ENCODE results near the gene COL5A3.

DNA sequence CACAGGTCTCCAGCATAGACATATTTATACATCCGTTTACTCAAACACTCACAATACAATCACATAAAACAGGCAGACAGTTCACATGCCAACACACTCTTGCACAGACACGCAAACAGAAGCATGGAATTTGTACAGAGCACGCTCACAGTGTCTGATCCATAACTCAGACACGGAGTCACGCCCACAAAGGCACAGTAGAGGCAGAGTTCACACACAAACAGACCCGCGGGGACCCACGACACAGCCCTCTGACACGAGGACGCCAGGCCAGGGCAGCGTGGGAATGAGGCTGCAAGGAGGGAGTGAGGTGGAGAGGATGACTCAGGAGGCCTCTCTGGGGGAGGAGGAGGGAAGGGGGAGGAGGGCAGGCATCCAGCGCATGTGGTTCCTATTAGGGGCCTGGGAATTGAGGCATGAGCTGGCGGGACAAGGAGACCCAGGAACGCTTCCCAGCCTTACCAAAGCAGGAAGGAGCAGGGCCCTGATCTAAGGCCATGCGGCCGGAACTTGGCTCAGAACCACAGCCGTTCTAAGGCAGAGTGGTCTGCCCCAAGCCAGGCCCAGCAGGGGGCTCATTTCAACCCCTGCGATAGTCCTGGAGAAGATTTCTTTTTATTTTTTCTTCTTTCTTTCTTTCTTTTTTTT is 64.9 kb downstream of the COL5A3 start:
- TF ChIP-seq GABPA (IDR thresholded peaks at IDR 0.05 in 1 of 2, conservative IDR thresholded peaks at IDR 0.05 in 1 of 2), result no peak
- no peak for TF ChIP-seq RAD21 (IDR thresholded peaks at IDR 0.05)
- TF ChIP-seq, protein P1, sequence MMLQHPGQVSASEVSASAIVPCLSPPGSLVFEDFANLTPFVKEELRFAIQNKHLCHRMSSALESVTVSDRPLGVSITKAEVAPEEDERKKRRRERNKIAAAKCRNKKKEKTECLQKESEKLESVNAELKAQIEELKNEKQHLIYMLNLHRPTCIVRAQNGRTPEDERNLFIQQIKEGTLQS (IDR thresholded peaks at IDR 0.05), result no peak
- TF ChIP-seq EGR1 (IDR thresholded peaks at IDR 0.05; ENCODE audit: low read depth in 2 of 2), result no peak
- TF ChIP-seq, protein P2, sequence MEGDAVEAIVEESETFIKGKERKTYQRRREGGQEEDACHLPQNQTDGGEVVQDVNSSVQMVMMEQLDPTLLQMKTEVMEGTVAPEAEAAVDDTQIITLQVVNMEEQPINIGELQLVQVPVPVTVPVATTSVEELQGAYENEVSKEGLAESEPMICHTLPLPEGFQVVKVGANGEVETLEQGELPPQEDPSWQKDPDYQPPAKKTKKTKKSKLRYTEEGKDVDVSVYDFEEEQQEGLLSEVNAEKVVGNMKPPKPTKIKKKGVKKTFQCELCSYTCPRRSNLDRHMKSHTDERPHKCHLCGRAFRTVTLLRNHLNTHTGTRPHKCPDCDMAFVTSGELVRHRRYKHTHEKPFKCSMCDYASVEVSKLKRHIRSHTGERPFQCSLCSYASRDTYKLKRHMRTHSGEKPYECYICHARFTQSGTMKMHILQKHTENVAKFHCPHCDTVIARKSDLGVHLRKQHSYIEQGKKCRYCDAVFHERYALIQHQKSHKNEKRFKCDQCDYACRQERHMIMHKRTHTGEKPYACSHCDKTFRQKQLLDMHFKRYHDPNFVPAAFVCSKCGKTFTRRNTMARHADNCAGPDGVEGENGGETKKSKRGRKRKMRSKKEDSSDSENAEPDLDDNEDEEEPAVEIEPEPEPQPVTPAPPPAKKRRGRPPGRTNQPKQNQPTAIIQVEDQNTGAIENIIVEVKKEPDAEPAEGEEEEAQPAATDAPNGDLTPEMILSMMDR (IDR thresholded peaks at IDR 0.05; ENCODE audit: low read depth, low read length, missing input control), result no peak
- TF ChIP-seq HNF4G (IDR thresholded peaks at IDR 0.05), result no peak
- no peak for TF ChIP-seq FOXA1 (IDR thresholded peaks at IDR 0.05)
- TF ChIP-seq, protein P3, sequence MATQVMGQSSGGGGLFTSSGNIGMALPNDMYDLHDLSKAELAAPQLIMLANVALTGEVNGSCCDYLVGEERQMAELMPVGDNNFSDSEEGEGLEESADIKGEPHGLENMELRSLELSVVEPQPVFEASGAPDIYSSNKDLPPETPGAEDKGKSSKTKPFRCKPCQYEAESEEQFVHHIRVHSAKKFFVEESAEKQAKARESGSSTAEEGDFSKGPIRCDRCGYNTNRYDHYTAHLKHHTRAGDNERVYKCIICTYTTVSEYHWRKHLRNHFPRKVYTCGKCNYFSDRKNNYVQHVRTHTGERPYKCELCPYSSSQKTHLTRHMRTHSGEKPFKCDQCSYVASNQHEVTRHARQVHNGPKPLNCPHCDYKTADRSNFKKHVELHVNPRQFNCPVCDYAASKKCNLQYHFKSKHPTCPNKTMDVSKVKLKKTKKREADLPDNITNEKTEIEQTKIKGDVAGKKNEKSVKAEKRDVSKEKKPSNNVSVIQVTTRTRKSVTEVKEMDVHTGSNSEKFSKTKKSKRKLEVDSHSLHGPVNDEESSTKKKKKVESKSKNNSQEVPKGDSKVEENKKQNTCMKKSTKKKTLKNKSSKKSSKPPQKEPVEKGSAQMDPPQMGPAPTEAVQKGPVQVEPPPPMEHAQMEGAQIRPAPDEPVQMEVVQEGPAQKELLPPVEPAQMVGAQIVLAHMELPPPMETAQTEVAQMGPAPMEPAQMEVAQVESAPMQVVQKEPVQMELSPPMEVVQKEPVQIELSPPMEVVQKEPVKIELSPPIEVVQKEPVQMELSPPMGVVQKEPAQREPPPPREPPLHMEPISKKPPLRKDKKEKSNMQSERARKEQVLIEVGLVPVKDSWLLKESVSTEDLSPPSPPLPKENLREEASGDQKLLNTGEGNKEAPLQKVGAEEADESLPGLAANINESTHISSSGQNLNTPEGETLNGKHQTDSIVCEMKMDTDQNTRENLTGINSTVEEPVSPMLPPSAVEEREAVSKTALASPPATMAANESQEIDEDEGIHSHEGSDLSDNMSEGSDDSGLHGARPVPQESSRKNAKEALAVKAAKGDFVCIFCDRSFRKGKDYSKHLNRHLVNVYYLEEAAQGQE (IDR thresholded peaks at IDR 0.05), result no peak
- no peak for TF ChIP-seq TAF1 (conservative IDR thresholded peaks at IDR 0.05)
- TF ChIP-seq, protein P4, sequence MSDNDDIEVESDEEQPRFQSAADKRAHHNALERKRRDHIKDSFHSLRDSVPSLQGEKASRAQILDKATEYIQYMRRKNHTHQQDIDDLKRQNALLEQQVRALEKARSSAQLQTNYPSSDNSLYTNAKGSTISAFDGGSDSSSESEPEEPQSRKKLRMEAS (IDR thresholded peaks at IDR 0.05), result peak; percentile 55
- no peak for TF ChIP-seq SP1 (IDR thresholded peaks at IDR 0.05)
